Jurkat, Clone E6-1 (cell line): ENCODE measurements around the gene BAIAP2.
"Not testable (repeated sequence)": the region's sequence is repeated elsewhere in the genome, so short reads cannot be mapped to it uniquely, and the experiment has no call there.

Source experiments
- DNase-seq: peaks from one replicate; pipeline ENCODE4 v3.0.0-alpha.2; 2011; ENCODE audit warnings: low read depth, low spot score
- H3K4me3 ChIP-seq: 2 replicates; pipeline ENCODE4 v1.5.1; 2011; ENCODE audit warnings: mild to moderate bottlenecking, low read length, control low read depth, moderate library complexity

BAIAP2 gene

GRCh38 chr17:81138500-81138899 is 103.5 kb downstream of the BAIAP2 start:
- no peak overlapping the region for H3K4me3 ChIP-seq
- no peak for DNase-seq

- DNase-seq, result no peak
- H3K4me3 ChIP-seq, result no peak overlapping the region
Measured at GRCh38 chr17:81139428-81139827, 104.5 kb downstream of the BAIAP2 start.

- no peak overlapping the region for H3K4me3 ChIP-seq
Measured at GRCh38 chr17:81140018-81140417, 105.1 kb downstream of the BAIAP2 start.

GRCh38 chr17:81140695-81141094 is 105.7 kb downstream of the BAIAP2 start:
- no peak overlapping the region for H3K4me3 ChIP-seq
- no peak for DNase-seq

More at GRCh38 chr17:81140018-81140417, 105.1 kb downstream of the BAIAP2 start:
- no peak for DNase-seq

GRCh38 chr17:81142301-81143199 is 107.6 kb downstream of the BAIAP2 start:
- H3K4me3 ChIP-seq, result no peak overlapping the region
- peak; percentile 29 for DNase-seq

- no peak for DNase-seq
Measured at GRCh38 chr17:81143200-81143527, 108.2 kb downstream of the BAIAP2 start.

GRCh38 chr17:81143717-81144422 is 108.9 kb downstream of the BAIAP2 start:
- no peak overlapping the region for H3K4me3 ChIP-seq

More at GRCh38 chr17:81143200-81143527, 108.2 kb downstream of the BAIAP2 start:
- no peak overlapping the region for H3K4me3 ChIP-seq

GRCh38 chr17:81144423-81144781 is 109.5 kb downstream of the BAIAP2 start:
- no peak for DNase-seq
- no peak overlapping the region for H3K4me3 ChIP-seq

More at GRCh38 chr17:81143717-81144422, 108.9 kb downstream of the BAIAP2 start:
- no peak for DNase-seq

GRCh38 chr17:81146208-81146607 is 111.3 kb downstream of the BAIAP2 start:
- not testable (repeated sequence) for DNase-seq

GRCh38 chr17:81147701-81148100 is 112.8 kb downstream of the BAIAP2 start:
- DNase-seq, result no peak
- no peak overlapping the region for H3K4me3 ChIP-seq

More at GRCh38 chr17:81146208-81146607, 111.3 kb downstream of the BAIAP2 start:
- not testable (repeated sequence) for H3K4me3 ChIP-seq

GRCh38 chr17:81148571-81148970 is 113.6 kb downstream of the BAIAP2 start:
- no peak for DNase-seq
- H3K4me3 ChIP-seq, result no peak overlapping the region

- H3K4me3 ChIP-seq, result no peak overlapping the region
- DNase-seq, result no peak
Measured at GRCh38 chr17:81148986-81149533, 114.1 kb downstream of the BAIAP2 start.

GRCh38 chr17:81150377-81151077 is 115.6 kb downstream of the BAIAP2 start:
- no peak for DNase-seq
- H3K4me3 ChIP-seq, result no peak overlapping the region

GRCh38 chr17:81151278-81151677 is 116.3 kb downstream of the BAIAP2 start:
- DNase-seq, result no peak
- no peak overlapping the region for H3K4me3 ChIP-seq

- H3K4me3 ChIP-seq, result no peak overlapping the region
- DNase-seq, result no peak
Measured at GRCh38 chr17:81152288-81152828, 117.4 kb downstream of the BAIAP2 start.

- no peak overlapping the region for H3K4me3 ChIP-seq
- DNase-seq, result no peak
Measured at GRCh38 chr17:81153340-81153803, 118.4 kb downstream of the BAIAP2 start.

GRCh38 chr17:81154016-81154415 is 119.1 kb downstream of the BAIAP2 start:
- not testable (repeated sequence) for DNase-seq, H3K4me3 ChIP-seq

- no peak for DNase-seq
Measured at GRCh38 chr17:81154961-81155360, 120.0 kb downstream of the BAIAP2 start.

More at GRCh38 chr17:81154961-81155360, 120.0 kb downstream of the BAIAP2 start:
- no peak overlapping the region for H3K4me3 ChIP-seq
